Urinary bladder (tissue), 4 donors: ENCODE data around the gene CNGA4. TPM values are rescaled to one million over a fixed set of nuclear protein-coding genes. Genes with fewer than 3 reads are reported as not detected.

Experiments used
- DNase-seq: peaks from one replicate; pipeline ENCODE4 v3.0.0-alpha.2; 2015; ENCODE audit errors: extremely low spot score
- H3K27ac ChIP-seq: one replicate; pipeline ENCODE4 v1.5.1; 2013; ENCODE audit warnings: low read depth, mild to moderate bottlenecking, moderate library complexity
- H3K36me3 ChIP-seq: one replicate; pipeline ENCODE4 v1.6.1; 2013; ENCODE audit warnings: mild to moderate bottlenecking, moderate library complexity; ENCODE audit not compliant: insufficient read depth
- H3K4me1 ChIP-seq: one replicate; pipeline ENCODE4 v1.6.1; 2013; ENCODE audit warnings: mild to moderate bottlenecking, moderate library complexity; ENCODE audit not compliant: insufficient read depth
- H3K4me3 ChIP-seq: one replicate; pipeline ENCODE4 v1.5.1; 2013; ENCODE audit warnings: low read depth, low read length
- WGBS: extraction: QIAGEN DNeasy Blood & Tissue Kit; methylation state at CpG from one replicate; pipeline ENCODE4 v1.1.7; 2013; 5-methylcytosine and 5-hydroxymethylcytosine counted together
- polyA plus RNA-seq: library from polyadenylated mRNA; stranded (reverse); fragments of 200-250 nt; gene quantifications from one replicate; pipeline ENCODE4 v1.2.3, GENCODE V29; 2013
- total RNA-seq: library from RNA; depleted of rRNA; stranded (reverse); fragments of >200 nt; gene quantifications from one replicate; pipeline ENCODE4 v1.2.3, GENCODE V29; 2014
- donor health status: healthy with polysubstance abuse.
- donor health status: healthy.

The CNGA4 gene
- not detected for total RNA-seq
- polyA plus RNA-seq: 0.28 TPM

- Histone ChIP-seq H3K4me1 (no peaks in the 10 kb centered on the region), H3K27ac (no peak within 1 kb of the TSS), H3K36me3 (no peaks in the 10 kb centered on the region), H3K4me3 (no peak within 1 kb of the TSS)
- WGBS: 83% methylated on average over 1 of the region's 1 CpG
- DNase-seq: no peak
Measured at GRCh38 chr11:6238902-6239301, at the start of gene CNGA4. Gene CNGA4 (plus strand): TSS chr11:6239089. CDS start chr11:6239207, 118 bp downstream.

- Histone ChIP-seq H3K27ac (no peak overlapping the region), H3K36me3 (no peaks in the 10 kb centered on the region), H3K4me1 (no peaks in the 10 kb centered on the region), H3K4me3 (no peak overlapping the region)
- DNase-seq: no peak
Measured at GRCh38 chr11:6191742-6192141, 47.1 kb upstream of the CNGA4 start.

- WGBS: 69% methylated on average over 1 of the region's 1 CpG
- DNase-seq: no peak
- H3K4me3 ChIP-seq: no peak overlapping the region
- no peak overlapping the region for H3K27ac ChIP-seq
- no peaks in the 10 kb centered on the region for H3K4me1 ChIP-seq
- H3K36me3 ChIP-seq: no peaks in the 10 kb centered on the region
Measured at GRCh38 chr11:6194065-6194581, 44.8 kb upstream of the CNGA4 start.

GRCh38 chr11:6196396-6196795 is 42.5 kb upstream of the CNGA4 start:
- Histone ChIP-seq H3K4me1 (no peaks in the 10 kb centered on the region), H3K36me3 (no peaks in the 10 kb centered on the region), H3K27ac (no peak overlapping the region), H3K4me3 (no peak overlapping the region)
- DNase-seq: no peak
- 33% methylated on average over 4 of the region's 4 CpGs for WGBS

DNA sequence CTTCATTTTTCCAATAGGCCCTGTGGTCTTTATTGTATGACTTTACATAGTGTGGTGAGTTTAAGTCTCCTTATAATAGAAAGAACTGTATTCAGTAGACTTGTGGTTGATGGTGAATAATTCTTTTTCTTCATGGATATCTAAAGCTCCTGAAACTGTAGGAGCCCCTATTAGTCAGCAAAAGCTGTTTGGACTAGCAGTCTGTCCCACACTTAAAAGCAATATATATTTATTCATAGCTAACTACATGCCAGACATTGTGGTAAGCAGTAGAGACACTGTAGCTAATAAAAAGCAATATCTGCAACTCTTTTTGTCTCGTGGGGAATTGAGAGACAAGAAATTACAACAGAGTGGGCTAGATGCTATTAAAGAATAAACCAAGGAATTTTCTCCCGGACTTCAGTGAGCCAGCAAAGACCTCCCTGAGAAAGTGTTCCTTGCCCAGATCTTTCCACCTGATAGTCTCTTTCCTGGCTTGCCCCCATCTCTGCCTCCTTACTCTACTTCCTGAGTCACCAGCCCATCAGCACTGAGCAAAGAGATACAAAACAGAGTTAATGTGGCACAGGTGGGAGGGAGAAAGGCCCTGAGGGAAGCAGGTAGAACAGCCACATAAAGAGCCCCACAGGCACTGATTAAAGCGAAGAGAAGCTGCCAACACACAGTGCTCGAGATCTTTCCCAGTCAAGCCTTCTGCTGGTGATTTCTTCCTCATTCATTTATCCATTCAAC is 41.3 kb upstream of the CNGA4 start:
- no peak for DNase-seq
- Histone ChIP-seq H3K4me3 (no peak overlapping the region), H3K36me3 (no peaks in the 10 kb centered on the region), H3K4me1 (no peaks in the 10 kb centered on the region), H3K27ac (no peak overlapping the region)
- WGBS: 78% methylated on average over 4 of the region's 4 CpGs

DNA sequence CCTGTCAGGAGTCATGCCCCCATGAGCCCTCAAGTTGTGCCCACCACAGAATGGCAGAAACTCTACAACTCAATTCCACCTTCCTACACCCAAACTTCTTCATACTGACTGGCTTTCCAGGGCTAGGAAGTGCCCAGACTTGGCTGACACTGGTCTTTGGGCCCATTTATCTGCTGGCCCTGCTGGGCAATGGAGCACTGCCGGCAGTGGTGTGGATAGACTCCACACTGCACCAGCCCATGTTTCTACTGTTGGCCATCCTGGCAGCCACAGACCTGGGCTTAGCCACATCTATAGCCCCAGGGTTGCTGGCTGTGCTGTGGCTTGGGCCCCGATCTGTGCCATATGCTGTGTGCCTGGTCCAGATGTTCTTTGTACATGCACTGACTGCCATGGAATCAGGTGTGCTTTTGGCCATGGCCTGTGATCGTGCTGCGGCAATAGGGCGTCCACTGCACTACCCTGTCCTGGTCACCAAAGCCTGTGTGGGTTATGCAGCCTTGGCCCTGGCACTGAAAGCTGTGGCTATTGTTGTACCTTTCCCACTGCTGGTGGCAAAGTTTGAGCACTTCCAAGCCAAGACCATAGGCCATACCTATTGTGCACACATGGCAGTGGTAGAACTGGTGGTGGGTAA is 39.6 kb upstream of the CNGA4 start, which contains the start of gene OR52W1:
TSS of gene OR52W1 (plus strand) at position 51 of the 637 bp plus-strand sequence. CDS start at position 51, 0 bp downstream.
- Histone ChIP-seq H3K4me3 (no peak within 1 kb of the TSS), H3K4me1 (no peaks in the 10 kb centered on the region), H3K27ac (no peak within 1 kb of the TSS), H3K36me3 (no peaks in the 10 kb centered on the region)
- 98% methylated on average over 5 of the region's 5 CpGs for WGBS
- DNase-seq: no peak

DNA sequence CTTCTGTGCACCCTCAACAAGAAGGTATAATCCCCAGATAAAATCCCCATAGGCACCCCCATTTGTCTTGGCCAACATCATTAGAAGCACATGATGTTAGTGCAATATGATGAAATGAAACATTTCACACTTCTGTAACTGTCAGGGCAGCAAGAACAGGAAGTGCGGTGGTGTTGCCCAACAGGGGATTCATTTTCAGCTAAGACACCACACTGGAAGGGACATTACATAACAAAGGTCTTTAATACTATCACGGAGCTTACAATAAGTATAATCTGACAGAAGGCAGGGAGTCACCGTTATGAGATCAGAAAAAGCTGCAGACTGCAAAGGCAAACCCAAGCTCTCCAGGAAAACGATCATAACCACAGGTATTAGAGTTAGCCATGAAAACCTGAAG is 37.9 kb upstream of the CNGA4 start:
- no peak for DNase-seq
- Histone ChIP-seq H3K36me3 (no peaks in the 10 kb centered on the region), H3K4me3 (no peak overlapping the region), H3K27ac (no peak overlapping the region), H3K4me1 (no peaks in the 10 kb centered on the region)
- WGBS: 73% methylated on average over 4 of the region's 4 CpGs

DNA sequence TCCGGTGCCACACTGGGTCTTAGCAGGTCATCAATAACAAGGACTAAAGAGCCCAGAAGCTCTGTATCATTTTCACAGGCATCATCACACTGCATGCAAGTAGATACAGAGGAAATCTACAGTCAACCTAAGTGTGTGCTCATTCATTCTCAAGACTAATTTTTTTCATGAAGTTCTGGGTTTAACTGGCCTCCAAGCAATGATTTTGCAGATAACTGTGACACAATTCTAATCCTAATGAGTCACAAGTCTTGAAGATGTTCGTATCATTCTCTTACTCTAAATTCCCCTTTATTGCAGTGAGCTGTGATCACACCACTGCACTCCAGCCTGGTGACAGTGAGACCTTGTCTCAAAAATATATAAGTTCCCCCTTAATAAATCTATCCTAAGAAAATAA is 37.4 kb upstream of the CNGA4 start:
- no peak overlapping the region for H3K4me3 ChIP-seq
- H3K4me1 ChIP-seq: no peaks in the 10 kb centered on the region
- H3K27ac ChIP-seq: no peak overlapping the region
- no peak for DNase-seq
- H3K36me3 ChIP-seq: no peaks in the 10 kb centered on the region
- 73% methylated on average over 2 of the region's 2 CpGs for WGBS

GRCh38 chr11:6202041-6202440 is 36.8 kb upstream of the CNGA4 start:
- Histone ChIP-seq H3K27ac (no peak overlapping the region), H3K4me3 (no peak overlapping the region), H3K36me3 (no peaks in the 10 kb centered on the region), H3K4me1 (no peaks in the 10 kb centered on the region)
- no peak for DNase-seq
- WGBS: 73% methylated on average over 1 of the region's 1 CpG

DNA sequence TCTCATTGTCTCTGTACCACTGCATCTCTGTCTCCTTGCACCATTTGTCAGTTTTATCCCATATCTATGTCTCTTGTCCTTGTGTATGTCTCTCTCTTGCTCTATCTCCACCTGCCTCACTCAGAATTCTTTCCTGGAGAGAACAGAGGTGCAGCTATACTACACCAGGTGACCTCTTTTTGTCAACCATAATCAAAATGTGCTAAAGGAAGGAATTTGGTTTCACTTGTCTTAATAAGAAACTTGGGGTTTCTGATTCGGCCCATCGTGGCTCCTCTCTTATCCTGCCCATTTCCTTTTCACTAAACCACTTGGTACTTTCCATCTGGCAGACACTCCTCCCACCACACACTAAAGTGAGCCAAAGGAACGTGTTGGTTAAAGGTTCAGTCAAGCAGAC is 35.6 kb upstream of the CNGA4 start:
- H3K4me3 ChIP-seq: no peak overlapping the region
- no peak overlapping the region for H3K27ac ChIP-seq
- WGBS: 66% methylated on average over 3 of the region's 3 CpGs
- no peak for DNase-seq
- no peaks in the 10 kb centered on the region for H3K36me3 ChIP-seq
- H3K4me1 ChIP-seq: no peaks in the 10 kb centered on the region

DNA sequence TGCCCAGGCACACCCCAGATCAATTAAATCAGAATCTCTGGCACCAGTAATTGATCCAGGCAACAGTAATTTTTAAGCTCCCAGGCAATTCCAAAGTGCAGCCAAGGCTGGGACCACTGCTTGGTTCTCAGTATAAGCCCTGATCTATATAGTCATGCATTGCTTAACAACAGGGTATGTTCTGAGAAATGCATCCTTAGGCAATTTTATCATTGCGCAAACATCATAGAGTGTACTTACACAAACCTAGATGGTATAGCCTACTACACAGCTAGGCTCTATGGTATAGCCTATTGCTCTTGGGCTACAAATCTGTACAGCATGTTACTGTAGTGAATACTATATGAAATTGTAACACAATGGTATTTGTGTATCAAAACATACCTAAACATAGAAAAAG is 34.2 kb upstream of the CNGA4 start:
- H3K27ac ChIP-seq: no peak overlapping the region
- no peak for DNase-seq
- 96% methylated on average over 1 of the region's 1 CpG for WGBS
- no peaks in the 10 kb centered on the region for H3K4me1 ChIP-seq
- no peaks in the 10 kb centered on the region for H3K36me3 ChIP-seq
- H3K4me3 ChIP-seq: no peak overlapping the region

GRCh38 chr11:6205366-6205765 is 33.5 kb upstream of the CNGA4 start, which contains the start of gene C11orf42:
Gene C11orf42 (plus strand): TSS chr11:6205557. CDS start chr11:6205616, 59 bp downstream.
- no peaks in the 10 kb centered on the region for H3K4me1 ChIP-seq
- no peaks in the 10 kb centered on the region for H3K36me3 ChIP-seq
- no peak within 1 kb of the TSS for H3K27ac ChIP-seq
- no peak within 1 kb of the TSS for H3K4me3 ChIP-seq
- DNase-seq: no peak
- WGBS: 97% methylated on average over 1 of the region's 1 CpG

- Histone ChIP-seq H3K36me3 (peaks cover 5% of the 10 kb centered on the region), H3K27ac (no peak overlapping the region), H3K4me1 (no peaks in the 10 kb centered on the region), H3K4me3 (no peak overlapping the region)
- WGBS: 70% methylated on average over 3 of the region's 3 CpGs
- DNase-seq: no peak
Measured at GRCh38 chr11:6206456-6207180, 32.3 kb upstream of the CNGA4 start.
